Activated CD4-positive, alpha-beta T cell treated with anti-CD3 and anti-CD28 coated beads, Interleukin-2, amount 50 U/mL, for 4 hours (primary cell): Measurements from ENCODE around the gene IFNA21.
"Not testable (repeated sequence)": the region's sequence is repeated elsewhere in the genome, so short reads cannot be mapped to it uniquely, and the experiment has no call there.

Experiments used
- DNase-seq, 2 experiments: peaks; one replicate each; pipeline ENCODE4 v3.0.0-alpha.2; 2020

IFNA21 gene

GRCh38 chr9:21166560-21166959, at the start of gene IFNA21:
TSS of gene IFNA21 (minus strand) at chr9:21166660. CDS start at chr9:21166612, 48 bp downstream.
- not testable (repeated sequence) for DNase-seq

- not testable (repeated sequence) for DNase-seq
Observed at GRCh38 chr9:21213411-21214326, 47.2 kb upstream of the IFNA21 start.

GRCh38 chr9:21212160-21212559, 45.7 kb upstream of the IFNA21 start:
- DNase-seq, result not testable (repeated sequence)

GRCh38 chr9:21210782-21211181, 44.3 kb upstream of the IFNA21 start:
- not testable (repeated sequence) for DNase-seq

GRCh38 chr9:21210311-21210710, 43.9 kb upstream of the IFNA21 start:
- no peak for DNase-seq

GRCh38 chr9:21207043-21207442, 40.6 kb upstream of the IFNA21 start, which contains the start of gene IFNA10:
TSS of gene IFNA10 (minus strand) at chr9:21207143. CDS start at chr9:21207097, 46 bp downstream.
- not testable (repeated sequence) for DNase-seq

GRCh38 chr9:21205204-21205603, 38.7 kb upstream of the IFNA21 start:
- DNase-seq, result no peak

- DNase-seq, result not testable (repeated sequence)
Observed at GRCh38 chr9:21202105-21202504, 35.6 kb upstream of the IFNA21 start, which contains the start of gene IFNA7. TSS of gene IFNA7 (minus strand) at chr9:21202205. CDS start at chr9:21202165, 40 bp downstream.

- DNase-seq, result peak in 1 of 2 experiments; percentile 15
Observed at GRCh38 chr9:21194867-21195776, 28.7 kb upstream of the IFNA21 start.

GRCh38 chr9:21187487-21187886, 21.0 kb upstream of the IFNA21 start, which contains the start of gene IFNA4:
TSS of gene IFNA4 (minus strand) at chr9:21187587. CDS start at chr9:21187531, 56 bp downstream.
- DNase-seq, result not testable (repeated sequence)

- DNase-seq, result peak in 1 of 2 experiments; percentile 4
Observed at GRCh38 chr9:21182810-21183736, 16.6 kb upstream of the IFNA21 start.

GRCh38 chr9:21174671-21175070, 8.2 kb upstream of the IFNA21 start:
- DNase-seq, result no peak

GRCh38 chr9:21172156-21172555, 5.7 kb upstream of the IFNA21 start:
- no peak for DNase-seq

GRCh38 chr9:21171351-21171750, 4.9 kb upstream of the IFNA21 start:
- DNase-seq, result no peak

- no peak for DNase-seq
Observed at GRCh38 chr9:21165516-21165915, 944 bp downstream of the IFNA21 start.

GRCh38 chr9:21160178-21160577, 6.3 kb downstream of the IFNA21 start:
- DNase-seq, result no peak

GRCh38 chr9:21155501-21155900, 11.0 kb downstream of the IFNA21 start:
- DNase-seq, result no peak

GRCh38 chr9:21154018-21154608, 12.3 kb downstream of the IFNA21 start:
- DNase-seq, result no peak

GRCh38 chr9:21153336-21154017, 13.0 kb downstream of the IFNA21 start:
- DNase-seq, result no peak

- no peak for DNase-seq
Observed at GRCh38 chr9:21144603-21145002, 21.9 kb downstream of the IFNA21 start.

GRCh38 chr9:21141427-21141882, 25.0 kb downstream of the IFNA21 start, which contains the start of gene IFNW1:
TSS of gene IFNW1 (minus strand) at chr9:21141832. CDS start at chr9:21141570, 262 bp downstream.
- DNase-seq, result no peak
